ENCODE results near the gene PPL. TPM values are rescaled to one million over a fixed set of nuclear protein-coding genes. Genes with fewer than 3 reads are reported as not detected.

Gene PPL
- total and polyA plus RNA-seq, 2 donors (not counting 3 experiments of a cell fraction or from before 2014, with no cell fraction given): 0.07 to 0.20 TPM

DNA sequence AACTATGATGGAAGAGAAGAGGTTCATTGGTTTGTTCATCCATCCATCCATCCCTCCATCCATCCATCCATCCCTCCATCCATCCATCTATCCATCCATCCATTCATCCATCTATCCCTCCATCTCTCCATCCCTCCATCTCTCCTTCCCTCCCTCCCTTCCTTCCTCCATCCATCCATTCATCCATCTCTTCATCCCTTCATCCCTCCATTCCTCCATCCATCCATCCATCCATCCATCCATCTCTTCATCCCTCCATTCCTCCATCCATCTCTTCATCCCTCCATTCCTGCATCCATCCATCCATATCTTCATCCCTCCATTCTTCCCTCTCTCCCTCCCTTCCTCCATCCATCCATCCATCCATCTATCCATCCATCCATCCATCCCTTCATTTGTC is 10.0 kb upstream of the PPL start:
- no peak overlapping the region for H3K4me3 ChIP-seq (replicated peaks in 1 of 3; ENCODE audit: insufficient read depth in 1 of 3, low read depth in 1 of 3, low read length in 3 of 3)
- no peaks in the 10 kb centered on the region for H4K20me1 ChIP-seq (replicated peaks; ENCODE audit: control insufficient read depth, extremely low read depth, insufficient read depth, low read length)
- H3K79me2 ChIP-seq (ENCODE audit: control insufficient read depth, insufficient read depth, low read length): no peaks in the 10 kb centered on the region
- ChIA-PET CTCF (no interaction called here), POLR2A (no interaction called here)
- H2AFZ ChIP-seq (ENCODE audit: low read depth, low read length): no peak overlapping the region
- H3K27me3 ChIP-seq (ENCODE audit: control insufficient read depth in 2 of 2, insufficient read depth in 2 of 2, low read length in 2 of 2): no peaks in the 10 kb centered on the region
- H3K9ac ChIP-seq (replicated peaks; ENCODE audit: extremely low read depth, insufficient read depth, low read length): no peak overlapping the region
- no peak for DNase-seq (ENCODE audit: low read depth, low spot score)
- no peak for TF ChIP-seq MYC (IDR thresholded peaks at IDR 0.05; ENCODE audit: low read depth, low read length)
- TF ChIP-seq POLR2A (IDR thresholded peaks at IDR 0.05; ENCODE audit: low read depth, low read length): no peak
- TF ChIP-seq, protein P1, sequence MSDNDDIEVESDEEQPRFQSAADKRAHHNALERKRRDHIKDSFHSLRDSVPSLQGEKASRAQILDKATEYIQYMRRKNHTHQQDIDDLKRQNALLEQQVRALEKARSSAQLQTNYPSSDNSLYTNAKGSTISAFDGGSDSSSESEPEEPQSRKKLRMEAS (IDR thresholded peaks at IDR 0.05; ENCODE audit: insufficient read depth, insufficient read length): no peak
- no peak for TF ChIP-seq JUN (IDR thresholded peaks at IDR 0.05; ENCODE audit: borderline replicate concordance, insufficient read depth, insufficient read length, low read depth)
- no peak for TF ChIP-seq POLR2AphosphoS5 (IDR thresholded peaks at IDR 0.05; ENCODE audit: insufficient read depth, low read depth, low read length)
- TF ChIP-seq FOS (IDR thresholded peaks at IDR 0.05; ENCODE audit: borderline replicate concordance, insufficient read depth, low read length): no peak
- TF ChIP-seq, protein P2, sequence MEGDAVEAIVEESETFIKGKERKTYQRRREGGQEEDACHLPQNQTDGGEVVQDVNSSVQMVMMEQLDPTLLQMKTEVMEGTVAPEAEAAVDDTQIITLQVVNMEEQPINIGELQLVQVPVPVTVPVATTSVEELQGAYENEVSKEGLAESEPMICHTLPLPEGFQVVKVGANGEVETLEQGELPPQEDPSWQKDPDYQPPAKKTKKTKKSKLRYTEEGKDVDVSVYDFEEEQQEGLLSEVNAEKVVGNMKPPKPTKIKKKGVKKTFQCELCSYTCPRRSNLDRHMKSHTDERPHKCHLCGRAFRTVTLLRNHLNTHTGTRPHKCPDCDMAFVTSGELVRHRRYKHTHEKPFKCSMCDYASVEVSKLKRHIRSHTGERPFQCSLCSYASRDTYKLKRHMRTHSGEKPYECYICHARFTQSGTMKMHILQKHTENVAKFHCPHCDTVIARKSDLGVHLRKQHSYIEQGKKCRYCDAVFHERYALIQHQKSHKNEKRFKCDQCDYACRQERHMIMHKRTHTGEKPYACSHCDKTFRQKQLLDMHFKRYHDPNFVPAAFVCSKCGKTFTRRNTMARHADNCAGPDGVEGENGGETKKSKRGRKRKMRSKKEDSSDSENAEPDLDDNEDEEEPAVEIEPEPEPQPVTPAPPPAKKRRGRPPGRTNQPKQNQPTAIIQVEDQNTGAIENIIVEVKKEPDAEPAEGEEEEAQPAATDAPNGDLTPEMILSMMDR (IDR thresholded peaks at IDR 0.05; ENCODE audit: extremely low read depth in 1 of 2, insufficient read depth in 1 of 2, low read depth in 1 of 2, low read length in 2 of 2): no peak
- TF ChIP-seq EZH2 (IDR thresholded peaks at IDR 0.05; ENCODE audit: borderline replicate concordance, low read depth, low read length, severe bottlenecking): no peak
- no peak for TF ChIP-seq GATA2 (IDR thresholded peaks at IDR 0.05; ENCODE audit: insufficient read depth, insufficient read length, low read depth, low read length)
- H3K9me3 ChIP-seq (replicated peaks; ENCODE audit: control insufficient read depth, insufficient read depth, low read length): no peaks in the 10 kb centered on the region
- H3K36me3 ChIP-seq (ENCODE audit: control insufficient read depth in 2 of 2, extremely low read depth in 1 of 2, insufficient read depth in 2 of 2, low read length in 2 of 2): no peaks in the 10 kb centered on the region
- no TSS peak for BruUV-seq (replicated peaks)
- FAIRE-seq: no peak
- no peaks in the 10 kb centered on the region for H3K9me1 ChIP-seq (replicated peaks; ENCODE audit: control insufficient read depth, extremely low read depth, insufficient read depth, low read length)
- peaks cover 33% of the 10 kb centered on the region for H3K4me1 ChIP-seq (ENCODE audit: control insufficient read depth, extremely low read depth, insufficient read depth, low read length)
- intact Hi-C loops (cut with micrococcal nuclease) (no loop called here), dilution Hi-C loops (cut with MboI; ENCODE audit: extremely low pct_ligation_motif_present, low sequenced_read_pairs) (no loop called here)
- no peak overlapping the region for H3K4me2 ChIP-seq (ENCODE audit: insufficient read depth, low read length)
- H3K27ac ChIP-seq (ENCODE audit: insufficient read depth, low read depth, low read length): no peak overlapping the region
